Spleen (tissue), 7 donors: ENCODE results near the gene TEX38.

ENCODE experiments used
- POLR2A ChIP-seq, 3 donors: fragments of 450-650 bp; IDR thresholded peaks; one replicate each; pipeline ENCODE4 v1.5.1; 2017; ENCODE audit warnings: antibody characterized with exemption in 3 of 3, mild to moderate bottlenecking in 1 of 3
- TF ChIP-seq, protein P1 (sequence below), 11 experiments: fragments of 200-600 bp in 7 of 11; fragments of 450-650 bp in 4 of 11; sonication (generic) in 4 of 11; IDR thresholded peaks in 8 of 11; conservative IDR thresholded peaks in 3 of 11; 1 replicate in 7 of 11; 2 replicates in 4 of 11; pipeline versions ENCODE4 v1.4.0 to v1.8.0; 2016 to 2021; ENCODE audit warnings: antibody characterized with exemption in 11 of 11, inconsistent platforms in 4 of 11, mild to moderate bottlenecking in 1 of 11
- donor health status: DM: no; HTN: no; CAD: no; lungs with moderate emphysema.
- donor health status: DM: no; HTN: no; CAD: no.
- donor health status: DM: no; HTN: no; CAD: no.

DNA sequence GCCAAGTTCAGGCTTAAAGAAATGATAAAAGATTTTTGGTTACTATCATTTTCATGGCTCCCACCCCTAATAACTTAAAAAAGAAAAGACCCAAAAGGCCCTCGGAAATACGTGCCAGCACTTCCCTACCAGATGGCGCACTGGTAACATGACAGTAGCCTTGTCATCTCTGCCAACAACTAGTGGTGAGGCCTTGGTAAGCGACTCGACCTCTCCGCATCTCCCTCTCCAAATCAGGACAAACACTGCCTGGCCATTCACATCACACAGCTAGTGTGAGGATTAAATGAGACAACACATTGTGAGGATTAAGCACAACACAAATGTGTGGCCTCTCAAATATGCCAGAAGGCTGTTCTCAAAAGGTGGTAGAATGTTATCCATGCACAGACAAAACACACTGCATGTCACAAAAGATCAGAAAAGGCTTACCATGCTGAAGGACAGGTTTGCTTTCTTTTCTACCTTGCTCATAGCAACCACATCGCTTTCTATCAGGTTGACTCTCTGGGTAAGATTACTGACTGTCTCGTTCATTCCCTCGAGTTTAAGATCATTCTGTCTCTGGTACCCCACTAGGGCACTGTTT is 16.4 kb downstream of the TEX38 start:
- TF ChIP-seq, protein P1, sequence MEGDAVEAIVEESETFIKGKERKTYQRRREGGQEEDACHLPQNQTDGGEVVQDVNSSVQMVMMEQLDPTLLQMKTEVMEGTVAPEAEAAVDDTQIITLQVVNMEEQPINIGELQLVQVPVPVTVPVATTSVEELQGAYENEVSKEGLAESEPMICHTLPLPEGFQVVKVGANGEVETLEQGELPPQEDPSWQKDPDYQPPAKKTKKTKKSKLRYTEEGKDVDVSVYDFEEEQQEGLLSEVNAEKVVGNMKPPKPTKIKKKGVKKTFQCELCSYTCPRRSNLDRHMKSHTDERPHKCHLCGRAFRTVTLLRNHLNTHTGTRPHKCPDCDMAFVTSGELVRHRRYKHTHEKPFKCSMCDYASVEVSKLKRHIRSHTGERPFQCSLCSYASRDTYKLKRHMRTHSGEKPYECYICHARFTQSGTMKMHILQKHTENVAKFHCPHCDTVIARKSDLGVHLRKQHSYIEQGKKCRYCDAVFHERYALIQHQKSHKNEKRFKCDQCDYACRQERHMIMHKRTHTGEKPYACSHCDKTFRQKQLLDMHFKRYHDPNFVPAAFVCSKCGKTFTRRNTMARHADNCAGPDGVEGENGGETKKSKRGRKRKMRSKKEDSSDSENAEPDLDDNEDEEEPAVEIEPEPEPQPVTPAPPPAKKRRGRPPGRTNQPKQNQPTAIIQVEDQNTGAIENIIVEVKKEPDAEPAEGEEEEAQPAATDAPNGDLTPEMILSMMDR (IDR thresholded peaks at IDR 0.05 in 8 of 11, conservative IDR thresholded peaks at IDR 0.05 in 3 of 11): no peak
- TF ChIP-seq POLR2A (IDR thresholded peaks at IDR 0.05): no peak
